ENCODE measurements around the gene FAM20C.

FAM20C gene

DNA sequence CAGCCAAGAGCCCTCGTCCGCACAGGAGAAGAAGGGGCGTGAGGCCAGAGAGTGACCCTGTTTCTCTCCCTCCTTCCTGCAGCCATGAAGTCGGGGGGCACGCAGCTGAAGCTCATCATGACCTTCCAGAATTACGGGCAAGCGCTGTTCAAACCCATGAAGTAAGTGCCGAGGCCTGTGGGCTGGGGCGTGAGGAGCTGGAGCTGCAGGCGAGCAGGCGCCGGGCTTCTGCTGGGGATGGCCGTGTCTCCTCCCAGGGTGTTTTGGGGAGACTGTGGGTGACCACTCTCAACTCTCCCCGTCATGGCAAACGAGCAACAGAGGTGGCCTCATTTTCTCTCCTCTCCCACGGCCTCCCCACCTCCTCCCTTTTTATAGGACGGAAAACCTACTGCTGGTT, 16.4 kb downstream of the FAM20C start:
- DNase-seq (ENCODE audit: low spot score), result no peak

DNA sequence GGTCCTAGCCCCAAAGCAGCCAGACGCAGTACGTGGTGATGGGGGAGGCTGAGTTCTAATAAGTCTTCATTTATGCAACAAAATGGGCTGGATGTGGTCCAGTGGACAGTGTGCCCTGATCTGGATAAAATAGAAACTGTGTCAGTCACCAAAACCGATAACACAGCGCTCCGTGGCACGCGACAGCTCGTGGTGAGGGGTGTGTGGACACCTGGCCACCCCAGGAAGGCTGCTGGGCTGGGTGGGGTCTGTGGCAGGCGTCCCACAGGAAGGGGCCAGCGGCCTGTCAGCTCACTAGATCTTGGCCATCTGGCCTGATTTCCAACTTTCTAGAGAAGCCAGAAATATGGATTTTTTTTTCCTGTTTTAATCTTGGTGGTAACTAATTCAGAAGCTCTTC, 17.0 kb downstream of the FAM20C start:
- DNase-seq (ENCODE audit: low spot score), result no peak

DNA sequence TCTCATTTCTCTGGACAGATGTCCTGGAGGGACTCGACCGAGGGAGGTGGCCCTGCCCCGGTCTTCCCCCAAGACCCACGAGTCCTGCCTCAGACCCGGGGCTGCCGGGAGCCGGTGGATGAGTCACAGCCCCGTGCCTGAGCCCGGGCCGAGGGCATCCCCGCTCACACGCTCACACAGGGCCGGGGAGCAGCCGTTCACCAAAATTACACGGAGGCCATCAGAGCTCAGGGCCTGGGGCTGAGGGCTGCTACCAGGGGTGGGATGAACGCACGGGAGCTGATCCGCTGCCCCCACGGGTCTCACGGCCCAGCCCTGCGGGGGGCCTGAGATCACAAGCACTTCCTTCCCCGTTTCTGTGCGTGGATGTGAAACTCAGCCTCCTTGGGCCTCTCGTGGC, 17.5 kb downstream of the FAM20C start:
- no peak for DNase-seq (ENCODE audit: low spot score)

DNA sequence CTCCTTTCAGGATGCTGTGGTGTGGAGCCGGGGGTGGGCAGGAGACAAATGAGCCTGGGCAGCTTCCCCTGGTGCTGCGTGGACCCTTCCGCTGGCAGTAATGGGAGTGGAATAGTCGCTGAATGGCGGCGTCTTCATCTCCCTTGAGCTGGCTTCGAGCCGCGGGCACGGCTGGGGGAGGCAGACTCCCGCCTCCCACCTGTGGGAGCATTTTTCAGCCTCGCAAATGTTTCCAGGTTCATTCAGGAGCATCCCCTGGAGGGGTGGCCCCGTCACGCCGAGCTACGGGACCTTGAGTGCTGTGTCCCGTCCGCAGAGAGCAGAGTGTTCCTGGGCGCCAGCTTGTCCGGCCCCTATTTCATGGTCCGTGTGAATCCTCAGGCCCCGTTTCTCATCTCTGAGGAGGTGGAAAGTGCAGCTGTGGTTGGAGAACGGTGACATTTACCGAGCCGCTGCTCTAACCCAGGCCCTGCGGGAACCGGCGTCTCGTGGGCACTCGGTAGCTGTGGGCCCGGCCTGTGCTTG, 18.1 kb downstream of the FAM20C start:
- DNase-seq (ENCODE audit: low spot score), result no peak

DNA sequence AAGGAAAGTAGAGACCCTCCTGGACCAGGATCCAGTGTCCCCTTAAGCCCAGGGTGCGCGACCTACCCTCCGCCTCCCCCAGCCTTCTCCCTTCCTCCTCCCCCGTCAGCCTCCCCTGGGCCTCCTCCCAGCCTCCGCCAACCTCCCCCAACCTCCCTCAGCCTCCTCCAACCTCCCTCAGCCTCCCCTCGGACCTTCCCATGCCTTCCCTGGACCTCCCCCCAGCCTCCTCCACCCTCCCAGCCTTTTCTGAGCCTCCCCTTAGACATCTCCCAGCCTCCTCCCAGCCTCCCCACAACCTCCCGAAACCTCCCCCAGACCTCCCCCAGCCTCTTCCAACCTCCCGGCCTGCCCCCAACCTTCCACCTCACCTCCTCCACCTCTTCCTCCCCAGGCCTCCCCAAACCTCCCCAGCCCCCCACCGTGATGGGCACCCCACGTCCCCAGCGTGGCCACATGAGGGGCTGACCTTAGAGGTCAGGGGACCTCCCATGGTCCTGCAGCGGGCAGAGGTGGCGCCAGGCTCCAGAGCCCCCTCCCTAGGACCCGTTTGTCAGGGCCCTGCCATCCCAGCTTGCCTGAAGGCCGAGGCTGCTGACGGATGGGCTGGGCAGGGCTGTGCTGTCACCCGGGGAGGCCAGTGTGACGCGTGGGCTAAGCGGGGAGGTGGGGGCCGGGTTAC, 18.8 kb downstream of the FAM20C start:
- no peak for DNase-seq (ENCODE audit: low spot score)

DNA sequence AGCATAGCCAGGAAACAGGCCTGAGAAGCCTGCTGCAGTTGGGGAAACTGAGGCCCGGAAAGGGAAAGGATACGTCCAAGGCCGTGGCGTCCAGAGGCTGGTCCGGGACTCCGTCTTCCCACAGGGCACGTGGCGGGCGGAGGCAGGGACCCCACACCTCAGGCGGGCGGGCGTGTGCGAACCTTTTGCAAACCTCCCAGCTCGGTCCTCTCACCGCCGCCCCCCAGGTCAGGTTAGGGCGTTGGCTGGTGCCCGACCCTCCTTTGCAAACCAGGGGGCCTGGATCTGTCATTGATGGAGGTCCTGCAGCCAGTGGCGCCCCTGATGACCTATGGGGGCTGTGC, 19.3 kb downstream of the FAM20C start:
- no peak for DNase-seq (ENCODE audit: low spot score)

DNA sequence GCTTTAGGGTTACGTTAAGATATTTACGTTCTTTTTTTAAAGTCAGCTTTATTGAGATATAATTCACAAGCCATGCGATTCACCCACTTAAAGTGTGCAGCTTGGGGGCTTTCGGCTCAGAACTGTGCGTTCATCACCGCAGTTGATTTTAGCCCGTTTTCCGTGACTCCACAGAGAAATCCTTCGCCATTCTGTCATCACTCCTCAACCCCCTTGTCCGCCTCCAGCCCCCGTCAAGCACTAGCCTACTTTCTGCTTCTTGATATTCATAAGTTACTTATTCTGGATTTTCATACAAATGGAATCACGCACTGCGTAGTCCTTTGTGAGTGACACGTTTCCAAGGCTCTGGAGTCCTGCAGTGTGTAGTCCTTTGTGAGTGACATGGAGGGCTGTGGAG, 20.4 kb downstream of the FAM20C start:
- DNase-seq (ENCODE audit: low spot score), result no peak

DNA sequence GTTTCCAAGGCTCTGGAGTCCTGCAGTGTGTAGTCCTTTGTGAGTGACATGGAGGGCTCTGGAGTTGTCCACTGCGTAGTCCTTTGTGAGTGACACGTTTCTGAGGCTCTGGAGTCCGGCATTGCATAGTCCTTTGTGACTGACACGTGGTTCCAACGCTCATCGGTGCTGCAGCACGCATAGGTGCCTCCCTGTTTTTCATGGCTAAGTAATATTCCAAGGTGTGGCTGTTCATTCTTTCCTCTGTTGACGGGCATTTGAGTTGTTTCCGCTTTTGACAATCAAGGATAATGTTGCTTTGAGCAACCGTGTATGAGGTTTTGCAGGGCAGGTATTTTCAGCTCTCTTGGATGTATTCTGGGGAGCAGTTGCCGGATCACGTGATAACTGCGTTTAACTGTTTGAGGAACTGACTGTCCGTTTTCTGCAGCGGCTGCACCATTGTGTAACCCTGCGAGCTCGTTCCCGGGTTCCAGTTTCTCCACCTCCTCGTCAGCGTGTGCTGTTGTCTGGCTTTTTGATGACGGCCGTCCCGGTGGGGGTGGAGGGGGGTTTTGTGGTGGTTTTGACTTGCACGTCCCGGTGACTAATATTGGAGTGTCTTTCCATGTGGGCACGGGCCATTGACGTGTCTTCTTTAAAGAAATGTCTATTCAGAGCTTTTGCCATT, 21.1 kb downstream of the FAM20C start:
- DNase-seq (ENCODE audit: low spot score), result no peak

DNA sequence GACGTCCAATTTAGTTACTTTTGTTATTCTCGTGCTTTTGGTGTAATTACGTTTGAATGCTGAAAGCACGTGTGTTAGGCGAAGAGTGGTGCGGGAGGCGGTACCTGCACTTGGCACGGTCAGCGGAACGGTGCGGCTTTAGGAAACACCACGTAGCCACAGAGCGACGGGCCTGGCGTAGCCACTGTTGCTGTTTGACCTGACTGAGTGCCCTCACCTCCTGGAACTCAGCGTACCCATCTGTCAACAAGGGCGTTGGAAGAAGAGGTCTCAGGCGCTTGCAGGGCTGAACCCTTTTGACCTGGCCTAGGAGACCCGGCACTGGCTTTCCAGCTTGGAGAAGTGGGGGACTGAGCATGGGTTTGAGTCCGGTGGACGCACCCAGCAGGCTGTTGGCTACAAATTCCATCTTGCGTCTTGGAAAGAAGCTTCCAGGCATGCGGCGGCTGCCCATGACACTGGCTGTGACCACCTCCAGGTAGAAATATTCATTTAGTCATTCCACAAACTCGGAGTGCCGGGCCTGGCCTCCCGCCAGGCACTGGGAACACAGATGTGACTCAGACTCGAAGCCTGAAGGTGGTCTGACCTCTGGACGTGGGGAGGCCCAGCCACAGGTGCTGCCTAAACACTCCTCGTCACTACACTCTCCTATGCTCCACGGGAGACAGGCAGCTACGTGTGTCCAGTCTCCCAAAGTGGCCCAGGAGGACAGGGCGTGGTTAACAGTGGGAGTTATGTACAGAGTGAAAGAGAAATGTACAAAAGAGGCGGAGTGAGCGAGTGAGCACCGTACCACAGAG, 22.2 kb downstream of the FAM20C start:
- no peak for DNase-seq (ENCODE audit: low spot score)

DNA sequence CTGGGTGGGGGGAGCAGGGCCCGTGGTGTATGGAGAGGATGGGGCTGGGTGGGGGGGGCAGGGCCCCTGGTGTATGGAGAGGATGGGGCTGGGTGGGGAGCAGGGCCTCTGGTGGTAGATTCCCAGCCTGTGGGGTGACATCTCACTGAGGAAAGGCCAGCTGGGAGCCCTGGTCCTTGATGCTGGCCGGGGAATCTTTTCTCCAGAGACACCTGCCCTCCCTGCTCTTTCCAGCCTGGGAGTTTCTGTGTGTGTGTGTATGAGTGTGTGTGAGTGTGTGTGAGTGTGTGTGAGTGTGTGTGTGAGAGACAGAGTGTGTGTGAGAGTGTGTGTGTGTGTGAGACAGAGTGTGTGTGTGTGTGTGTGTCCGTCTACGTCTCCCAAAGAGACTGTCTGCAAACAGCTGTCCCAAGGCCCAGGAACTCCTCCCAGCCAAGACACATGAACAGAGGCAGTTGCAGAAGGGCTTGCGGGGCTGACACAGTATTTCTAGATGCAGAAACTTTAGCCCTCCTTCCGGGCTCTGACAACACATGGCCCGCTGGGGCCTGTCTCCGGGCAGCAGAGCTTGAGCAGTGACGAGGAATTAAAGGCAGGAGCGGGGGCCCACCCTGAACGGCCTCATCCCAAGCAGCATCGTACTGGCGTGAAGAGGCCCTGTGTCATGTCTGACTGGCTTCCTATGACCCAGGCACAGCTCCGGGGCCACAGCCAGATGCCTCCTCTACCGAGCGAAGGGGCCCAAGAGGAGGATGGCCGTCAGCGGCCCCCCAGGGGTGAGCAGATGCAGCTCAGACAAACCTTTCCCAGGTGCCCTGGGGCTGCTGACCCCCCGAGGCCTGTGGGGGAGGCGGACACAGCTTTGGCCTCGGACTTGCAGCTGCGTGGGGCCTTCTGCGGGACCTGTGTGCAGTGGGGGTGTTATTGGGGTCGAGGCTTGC, 24.3 kb downstream of the FAM20C start:
- DNase-seq (ENCODE audit: low spot score), result no peak

DNA sequence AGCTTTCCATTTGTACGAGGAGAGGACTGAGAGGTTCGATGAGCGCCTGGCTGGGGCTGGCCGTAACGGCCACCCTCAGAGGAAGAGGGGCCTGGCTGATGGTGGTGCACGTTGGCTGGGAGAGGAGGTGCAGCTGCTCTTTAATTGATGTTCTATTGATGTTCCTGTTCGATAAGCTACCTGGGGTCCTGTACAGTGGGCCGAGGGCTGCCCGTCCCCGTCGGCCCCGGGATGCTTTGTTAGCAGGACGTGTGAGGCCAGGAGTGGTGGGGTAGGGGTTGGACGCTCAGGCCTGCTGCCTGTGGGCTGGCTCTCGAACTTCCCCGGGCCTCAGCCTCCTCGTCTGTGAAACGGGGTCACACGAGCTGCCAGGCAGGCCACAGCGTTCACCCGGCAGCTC, 25.4 kb downstream of the FAM20C start:
- no peak for DNase-seq (ENCODE audit: low spot score)

DNA sequence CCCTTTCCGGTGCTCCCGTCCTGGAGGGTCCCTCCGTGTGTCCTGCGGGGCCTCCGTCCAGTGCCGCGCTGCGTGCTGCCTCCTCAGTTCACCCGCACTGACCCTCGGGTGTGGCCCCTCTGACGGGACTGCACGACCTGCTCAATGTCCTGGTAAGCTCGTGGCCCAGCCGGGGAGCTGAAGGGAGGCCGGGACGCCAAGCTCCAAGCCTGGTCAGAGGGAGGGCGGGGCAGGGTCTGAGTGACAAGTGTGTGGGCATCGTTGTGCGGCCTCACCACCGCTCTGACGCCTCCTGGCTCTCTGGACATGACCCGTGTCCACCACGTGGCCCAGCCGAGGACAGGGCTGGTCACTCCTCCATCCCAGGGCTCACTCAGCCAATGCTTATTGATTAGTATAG, 25.9 kb downstream of the FAM20C start:
- DNase-seq (ENCODE audit: low spot score), result no peak

DNA sequence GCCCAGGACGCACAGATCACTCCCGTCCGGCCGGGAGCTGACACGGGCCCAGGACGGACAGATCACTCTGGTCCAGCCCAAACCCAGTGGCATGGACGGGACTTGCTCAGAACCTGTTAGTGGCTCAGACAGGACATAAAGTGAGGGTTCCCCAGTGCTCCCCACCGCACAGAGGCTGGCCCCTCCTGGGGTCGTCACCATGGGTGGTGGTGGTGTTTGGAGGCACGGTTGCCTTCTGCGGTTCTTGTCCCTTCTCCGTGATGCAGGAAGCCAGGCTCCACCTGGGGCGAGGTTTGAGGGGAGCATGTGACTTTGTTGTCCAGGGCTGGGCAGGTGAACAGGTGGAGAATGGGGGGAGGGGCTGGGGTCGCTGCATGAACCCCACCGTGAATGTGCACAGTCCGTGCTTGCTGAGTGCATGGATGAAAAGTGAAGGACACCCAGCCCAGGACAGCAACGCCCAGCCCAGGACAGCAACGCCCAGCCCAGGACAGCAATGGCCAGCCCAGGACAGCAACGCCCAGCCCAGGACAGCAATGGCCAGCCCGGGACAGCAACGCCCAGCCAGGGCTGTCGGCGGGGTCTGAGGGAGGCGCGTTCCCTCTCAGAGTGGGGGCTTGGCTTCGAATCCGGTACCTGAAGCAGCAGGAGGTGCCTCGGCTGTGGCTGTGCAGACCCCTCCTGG, 26.7 kb downstream of the FAM20C start:
- no peak for DNase-seq (ENCODE audit: low spot score)

DNA sequence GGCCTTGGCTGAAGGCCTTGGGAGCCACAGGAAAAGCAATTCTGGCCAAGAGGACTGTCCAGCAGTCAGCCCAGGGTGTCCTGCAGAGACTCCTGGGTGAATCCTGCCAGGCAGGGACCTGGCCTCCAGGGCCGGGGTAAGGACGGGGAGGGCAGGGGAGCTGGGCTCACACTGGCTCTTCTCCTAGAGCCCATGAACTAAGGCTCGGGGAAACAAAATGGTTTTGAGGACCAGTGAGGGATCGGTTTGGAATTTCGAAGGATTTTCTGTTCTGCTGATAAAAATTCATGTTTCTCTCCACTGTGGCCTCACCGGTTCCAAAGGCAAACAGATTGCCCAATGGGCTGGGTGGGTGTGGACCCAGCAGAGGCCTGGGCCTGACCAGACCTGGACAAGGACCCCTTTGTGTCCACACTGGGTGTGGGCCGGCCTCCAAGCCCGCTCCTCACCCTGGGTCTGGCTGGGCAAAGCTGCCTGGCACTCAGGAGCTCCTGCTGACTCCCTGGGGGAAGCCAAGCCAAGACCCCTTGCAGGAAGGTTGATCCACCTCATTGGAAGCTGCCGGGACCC, 27.3 kb downstream of the FAM20C start:
- no peak for DNase-seq (ENCODE audit: low spot score)

DNA sequence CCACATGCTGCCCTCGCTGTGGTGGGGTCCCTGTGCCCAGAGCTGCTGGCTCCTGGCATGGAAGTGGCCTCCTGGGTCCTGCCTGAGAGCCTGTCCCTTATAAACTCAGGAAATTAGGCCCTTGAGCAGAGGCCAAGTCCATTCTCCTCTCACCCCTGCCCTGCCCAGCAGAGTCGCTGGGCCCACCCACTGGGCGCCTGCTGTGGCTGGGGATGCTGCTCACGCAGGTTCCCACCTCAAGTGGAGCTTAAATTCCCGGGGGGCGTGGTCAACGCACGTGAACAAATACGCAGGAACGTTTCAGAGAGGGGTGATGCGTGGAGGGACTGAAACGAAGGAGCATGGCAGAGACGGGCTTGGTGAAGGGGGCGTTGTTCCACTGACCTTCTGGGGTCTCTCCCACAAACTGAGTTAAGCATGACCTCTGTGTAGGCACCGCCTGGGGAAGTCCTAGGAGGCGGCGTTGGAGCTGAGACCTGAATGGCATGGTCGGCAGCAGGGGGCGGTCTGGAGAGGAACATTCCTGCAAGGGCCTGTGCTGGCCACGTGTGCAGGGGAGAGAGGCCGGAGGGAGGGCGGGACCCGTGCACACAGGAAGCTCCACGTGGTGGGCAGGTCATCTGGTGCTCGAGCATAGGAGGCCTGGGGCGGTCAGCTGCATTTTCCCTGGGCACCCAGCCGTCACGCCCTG, 27.9 kb downstream of the FAM20C start:
- no peak for DNase-seq (ENCODE audit: low spot score)

DNA sequence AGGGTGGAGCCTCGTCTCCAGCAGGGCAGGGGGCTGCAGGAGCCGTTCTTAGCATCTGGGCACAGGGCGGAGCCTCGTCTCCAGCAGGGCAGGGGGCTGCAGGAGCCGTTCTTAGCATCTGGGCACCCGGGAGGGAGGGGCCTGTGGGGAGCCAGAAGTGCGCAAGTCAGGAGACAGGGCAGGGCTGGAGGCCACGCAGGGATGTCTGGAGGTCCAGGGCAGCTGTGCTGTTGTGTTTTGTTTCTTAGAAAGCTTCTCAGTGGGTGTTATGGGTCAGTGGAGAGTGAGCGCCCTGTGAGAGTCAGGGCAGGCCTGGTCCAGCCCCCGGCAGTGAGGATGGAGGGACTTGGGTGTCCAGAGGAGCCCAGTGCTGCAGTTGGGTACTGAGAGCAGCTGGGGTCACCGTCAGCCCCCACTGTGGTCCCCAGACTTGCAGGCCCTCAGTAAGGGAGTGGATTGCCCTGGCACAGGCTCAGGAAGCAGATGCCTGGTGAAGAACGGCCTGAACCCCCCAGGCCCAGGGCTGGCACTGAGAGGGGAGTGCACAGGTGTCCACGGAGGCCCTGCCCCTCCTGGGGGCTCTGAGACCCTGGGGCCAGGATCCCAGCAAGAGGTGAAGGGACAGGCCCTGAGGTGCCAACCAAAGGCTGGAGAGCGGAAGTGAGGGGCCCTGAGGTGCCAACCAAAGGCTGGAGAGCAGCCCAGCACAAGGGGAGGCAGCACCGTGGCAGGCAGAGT, 29.8 kb downstream of the FAM20C start:
- no peak for DNase-seq (ENCODE audit: low spot score)

DNA sequence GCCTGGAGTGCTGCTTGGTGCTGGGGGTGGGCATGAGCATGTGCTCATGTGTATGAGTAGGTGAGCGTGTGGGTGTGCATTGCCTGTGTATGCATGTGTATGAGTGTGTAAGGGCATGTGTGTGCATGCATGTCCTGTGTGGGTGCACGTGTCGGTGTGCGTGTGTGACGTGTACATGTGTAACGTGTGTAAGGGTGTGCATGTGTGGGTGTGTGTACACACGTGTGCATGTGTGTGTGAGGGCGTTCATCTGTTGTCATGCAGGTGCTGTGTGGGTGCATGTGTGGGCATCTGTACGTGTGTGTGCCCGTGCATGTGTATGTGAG, 30.3 kb downstream of the FAM20C start:
- no peak for DNase-seq (ENCODE audit: low spot score)

DNA sequence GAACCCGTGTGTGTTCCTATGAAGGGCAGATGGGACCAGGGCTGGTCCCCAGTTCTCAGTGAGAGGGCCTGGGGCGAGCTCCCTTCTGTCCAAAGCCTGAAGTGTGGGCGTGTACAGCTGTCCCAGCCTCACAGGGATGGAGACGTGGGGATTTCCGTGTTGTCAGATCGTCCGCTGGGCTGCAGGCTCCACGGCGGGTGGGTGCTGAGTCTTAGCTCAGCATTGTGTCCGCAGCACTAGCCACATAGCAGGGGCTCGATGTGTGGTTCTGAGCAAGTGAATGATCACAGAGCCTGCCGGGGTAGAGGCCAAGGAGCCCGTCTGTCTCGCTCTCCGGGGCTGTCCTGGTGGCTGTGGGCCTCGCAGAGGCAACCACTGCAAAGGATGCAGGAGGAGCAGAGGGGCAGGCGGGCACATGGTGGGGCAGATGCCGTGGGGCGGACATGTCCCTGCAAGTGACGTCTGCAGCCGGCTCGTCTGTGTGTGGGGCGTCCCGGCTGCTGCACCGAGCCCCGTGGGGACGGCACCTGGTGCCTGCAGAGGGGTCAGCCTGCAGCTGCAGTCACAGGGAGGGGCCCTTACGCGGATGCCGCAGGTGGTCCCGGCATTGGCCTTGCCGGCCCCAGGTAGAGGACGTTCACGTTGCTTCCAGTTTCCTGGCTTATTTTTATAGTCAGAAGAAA, 30.9 kb downstream of the FAM20C start:
- no peak for DNase-seq (ENCODE audit: low spot score)

DNA sequence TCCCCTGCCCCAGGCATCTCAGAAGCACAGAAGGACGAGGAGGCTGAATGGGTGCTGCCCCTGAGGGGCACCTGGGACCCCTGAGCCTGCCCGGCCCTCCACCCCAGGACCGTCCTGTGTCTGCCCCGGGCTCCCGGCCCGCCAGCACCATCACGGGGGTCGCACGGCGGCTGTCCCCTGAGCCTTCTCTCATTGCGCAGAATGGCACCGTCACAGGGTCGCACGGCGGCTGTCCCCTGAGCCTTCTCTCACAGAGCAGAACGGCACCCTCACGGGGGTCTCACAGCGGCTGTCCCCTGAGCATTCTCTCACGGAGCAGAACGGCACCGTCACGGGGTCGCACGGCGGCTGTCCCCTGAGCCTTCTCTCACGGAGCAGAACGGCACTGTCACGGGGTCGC, 31.5 kb downstream of the FAM20C start:
- no peak for DNase-seq (ENCODE audit: low spot score)
